Measurements from ENCODE around the gene RCAN2.

Gene RCAN2

DNA sequence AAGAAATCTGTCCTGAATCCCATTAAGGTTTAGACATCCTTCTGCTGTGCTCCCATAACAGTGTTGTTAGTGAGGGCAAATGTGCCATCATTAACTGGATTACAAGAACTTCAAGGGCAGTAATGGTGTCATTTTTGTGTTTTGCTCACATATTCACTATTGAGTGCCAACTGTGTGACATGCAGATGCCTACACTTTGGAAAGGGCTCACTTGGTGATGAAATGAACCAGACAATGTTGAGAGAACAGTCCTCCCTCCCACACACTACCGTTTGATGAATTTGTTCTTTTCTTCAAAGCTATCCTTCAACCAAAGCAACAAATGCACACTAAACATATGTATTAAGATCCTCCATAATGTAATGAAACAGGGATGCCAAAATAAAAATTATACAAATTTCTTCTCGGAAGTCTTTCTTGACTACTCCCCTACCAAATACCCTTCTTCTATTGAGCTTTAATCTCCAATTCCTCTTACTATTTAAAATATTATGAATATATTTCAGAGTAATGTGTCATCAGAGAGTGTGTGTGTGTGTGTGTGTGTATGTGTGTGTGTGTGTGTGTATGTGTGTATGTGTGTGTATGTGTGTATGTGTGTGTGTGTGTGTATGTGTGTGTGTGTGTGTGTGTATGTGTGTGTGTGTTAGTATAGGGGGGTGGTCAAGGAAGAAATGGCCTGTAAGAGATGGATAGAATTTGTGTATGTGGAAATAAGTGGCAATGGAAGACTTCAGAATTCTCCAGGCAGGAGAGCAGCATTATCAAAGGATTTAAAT is 228.1 kb downstream of the RCAN2 start:
- no peak for DNase-seq (ENCODE audit: low spot score)

DNA sequence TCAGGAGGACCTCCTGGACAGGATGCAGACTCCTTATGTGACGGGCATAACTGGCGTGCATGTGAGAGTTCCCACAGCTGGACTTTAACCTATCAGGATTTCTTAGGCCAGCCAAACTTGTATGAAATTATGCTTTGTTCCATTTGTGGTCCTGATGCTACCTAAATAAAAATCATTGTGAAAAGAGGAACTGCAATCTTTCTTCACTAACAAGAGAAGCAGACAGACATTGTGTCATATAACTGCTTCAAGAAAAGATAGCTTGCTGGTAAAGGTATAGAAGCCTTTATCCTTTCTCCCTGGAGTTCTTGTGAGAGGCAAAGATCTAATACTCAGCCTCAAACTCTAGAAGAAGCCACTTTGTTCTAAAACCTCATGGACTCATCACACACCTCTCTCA is 233.0 kb downstream of the RCAN2 start:
- no peak for DNase-seq (ENCODE audit: low spot score)

DNA sequence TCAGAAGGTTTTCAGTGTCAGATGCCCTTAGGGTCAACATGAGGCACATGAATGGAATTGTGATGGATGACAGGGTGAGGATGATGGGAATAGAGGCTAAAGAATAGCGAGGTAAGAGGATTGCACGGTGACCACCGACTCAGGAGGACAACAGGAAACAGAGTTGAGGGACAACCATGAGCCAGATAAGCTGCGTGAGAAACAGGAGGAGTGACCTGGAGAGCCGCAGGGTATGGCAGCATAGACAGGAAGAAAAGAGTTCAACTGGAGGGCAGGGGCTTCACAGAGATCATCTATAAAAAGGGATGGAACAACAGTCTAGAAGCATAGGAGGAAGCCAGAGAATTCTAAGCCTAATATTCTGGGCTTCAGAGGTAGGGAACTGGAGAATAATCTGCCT is 235.7 kb downstream of the RCAN2 start:
- no peak for DNase-seq (ENCODE audit: low spot score)

GRCh38 chr6:46254946-46255345 is 236.3 kb downstream of the RCAN2 start:
- DNase-seq (ENCODE audit: low spot score): no peak

DNA sequence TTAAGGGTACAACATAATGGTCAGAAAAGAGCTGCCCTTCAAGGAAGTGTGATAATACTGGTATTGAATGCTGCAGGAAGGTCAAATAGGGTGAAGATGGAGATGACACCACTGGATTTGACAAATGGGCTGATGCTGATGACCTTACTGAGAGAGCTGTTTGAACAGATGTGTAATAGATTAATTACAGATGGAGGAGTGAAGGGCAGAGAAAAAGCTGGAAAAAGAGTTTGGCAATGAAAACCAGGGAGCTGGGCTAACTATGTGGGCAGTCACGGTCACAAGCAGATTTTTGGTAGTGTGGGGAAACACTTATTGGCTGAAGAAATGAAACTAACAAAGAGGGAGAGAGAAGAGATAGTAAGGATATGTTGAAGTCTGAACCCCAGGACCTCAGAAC is 236.9 kb downstream of the RCAN2 start:
- DNase-seq (ENCODE audit: low spot score): no peak

- no peak for DNase-seq (ENCODE audit: low spot score)
Measured at GRCh38 chr6:46251583-46252339, 239.5 kb downstream of the RCAN2 start.

DNA sequence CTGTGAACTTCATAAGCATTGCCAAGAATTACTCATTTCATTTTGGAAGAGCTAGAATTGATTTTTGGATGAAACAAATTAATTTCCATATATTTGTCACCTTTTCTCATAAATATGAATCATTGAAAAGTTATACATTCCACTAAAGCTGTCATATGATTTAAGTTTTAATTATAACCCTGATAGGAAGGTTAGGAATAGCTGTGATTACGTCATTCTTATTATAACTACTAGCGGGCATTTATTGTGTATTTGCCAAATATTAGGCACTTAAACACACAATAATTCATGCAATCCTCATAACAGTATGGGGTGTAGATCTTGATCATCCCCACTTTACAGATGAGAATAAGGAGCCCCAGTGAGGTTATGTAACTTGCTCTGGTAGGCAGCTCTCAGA is 243.1 kb downstream of the RCAN2 start:
- DNase-seq (ENCODE audit: low spot score): no peak

DNA sequence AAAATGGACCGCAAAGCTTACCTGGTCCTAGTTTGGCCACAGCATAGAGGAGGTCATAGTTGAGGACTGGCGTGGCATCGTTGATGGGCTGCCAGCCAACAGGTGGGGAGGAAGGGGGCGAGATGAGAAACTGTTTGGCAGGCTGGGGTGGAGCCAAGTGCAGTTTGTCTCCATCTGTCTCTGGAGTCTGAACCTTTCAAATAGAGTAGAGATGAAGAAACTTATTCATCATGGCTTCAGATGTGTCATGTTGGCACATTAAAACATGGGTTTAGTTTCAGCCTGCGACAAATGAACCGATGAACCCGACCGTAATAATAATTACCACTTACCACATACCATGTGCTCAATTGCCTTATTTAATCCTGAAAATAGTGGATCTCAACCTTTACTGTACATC is 244.5 kb downstream of the RCAN2 start:
- DNase-seq (ENCODE audit: low spot score): no peak

- DNase-seq (ENCODE audit: low spot score): no peak
Measured at GRCh38 chr6:46246081-46246480, 245.2 kb downstream of the RCAN2 start.

GRCh38 chr6:46244670-46245069 is 246.6 kb downstream of the RCAN2 start:
- DNase-seq (ENCODE audit: low spot score): no peak

GRCh38 chr6:46243754-46244153 is 247.5 kb downstream of the RCAN2 start:
- DNase-seq (ENCODE audit: low spot score): no peak

DNA sequence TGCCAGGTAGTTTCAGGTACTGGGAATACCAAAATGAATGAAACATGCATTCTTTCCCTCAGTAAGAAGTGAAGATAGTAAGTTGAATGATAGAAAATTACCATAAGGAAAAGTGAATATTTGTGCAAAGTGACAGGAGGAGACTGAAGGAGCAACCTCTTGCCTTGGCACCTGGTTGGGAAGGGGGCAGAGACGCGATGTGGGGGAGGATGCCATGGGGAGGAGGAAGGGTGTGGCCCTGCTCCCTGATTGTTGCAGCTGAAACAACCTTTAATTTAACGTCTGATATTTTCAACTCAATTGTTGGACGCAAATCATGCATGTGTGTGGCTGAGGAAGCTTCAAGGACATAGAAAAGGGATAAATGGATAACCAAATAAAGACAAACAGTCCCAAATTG is 248.3 kb downstream of the RCAN2 start:
- no peak for DNase-seq (ENCODE audit: low spot score)

- DNase-seq (ENCODE audit: low spot score): no peak
Measured at GRCh38 chr6:46240866-46241565, 250.2 kb downstream of the RCAN2 start.

GRCh38 chr6:46236752-46237151 is 254.5 kb downstream of the RCAN2 start:
- DNase-seq (ENCODE audit: low spot score): no peak

DNA sequence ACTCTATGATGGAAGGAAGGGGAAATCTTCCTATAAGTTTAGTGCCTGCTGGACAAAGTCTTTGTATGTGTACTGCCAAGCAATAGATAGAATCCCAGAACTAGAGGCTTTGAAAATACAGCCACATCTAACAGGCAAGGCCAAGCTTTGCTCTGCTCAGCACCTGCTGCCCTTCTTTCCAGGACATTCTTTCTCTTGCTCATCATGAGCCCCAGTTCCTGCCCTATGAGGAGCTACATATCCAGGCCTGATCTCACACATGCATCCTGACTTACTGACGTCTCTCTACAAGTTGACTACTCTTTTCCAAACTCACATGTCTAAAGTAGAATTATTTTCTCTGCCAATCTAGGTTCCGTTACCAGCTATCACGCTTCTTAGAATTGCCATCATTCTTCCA is 256.0 kb downstream of the RCAN2 start:
- DNase-seq (ENCODE audit: low spot score): no peak

DNA sequence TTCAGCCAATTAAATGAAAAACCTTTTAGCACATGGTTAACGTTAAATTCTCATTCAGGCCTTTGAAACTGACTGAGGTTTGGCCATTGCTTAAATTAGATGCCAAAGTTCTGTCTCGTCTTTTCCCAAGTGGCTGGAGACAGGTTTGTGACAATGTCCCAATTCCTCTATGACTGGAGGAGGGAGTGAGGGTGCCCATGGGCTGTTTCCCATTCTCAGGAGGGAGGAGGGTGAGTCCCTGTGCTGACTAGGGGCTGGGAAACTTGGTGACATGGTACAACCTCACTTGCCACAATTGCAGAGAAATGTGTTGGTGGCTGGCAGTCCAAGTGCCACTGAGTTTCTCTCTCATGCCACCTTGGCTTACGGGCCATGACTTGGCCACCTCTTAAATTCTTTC is 256.5 kb downstream of the RCAN2 start:
- no peak for DNase-seq (ENCODE audit: low spot score)

DNA sequence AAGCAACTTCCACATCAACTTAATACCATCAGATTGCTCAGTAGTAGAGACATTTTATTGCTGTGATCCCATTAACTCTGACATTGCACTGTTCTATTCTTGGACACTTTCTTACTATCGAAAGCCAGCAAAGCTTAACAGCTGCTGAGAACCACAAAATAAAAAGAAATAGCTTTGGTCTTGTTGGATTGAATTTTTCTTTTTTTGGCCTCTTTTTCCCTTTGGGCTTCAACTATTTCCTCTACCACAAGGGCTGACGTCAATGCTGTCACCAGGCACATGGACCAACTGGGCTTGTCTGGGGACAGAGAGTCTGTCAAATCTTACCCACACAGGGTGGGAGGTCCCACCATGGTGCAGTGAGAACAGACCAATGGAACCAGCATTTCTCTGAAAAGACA is 257.1 kb downstream of the RCAN2 start:
- DNase-seq (ENCODE audit: low spot score): no peak

DNA sequence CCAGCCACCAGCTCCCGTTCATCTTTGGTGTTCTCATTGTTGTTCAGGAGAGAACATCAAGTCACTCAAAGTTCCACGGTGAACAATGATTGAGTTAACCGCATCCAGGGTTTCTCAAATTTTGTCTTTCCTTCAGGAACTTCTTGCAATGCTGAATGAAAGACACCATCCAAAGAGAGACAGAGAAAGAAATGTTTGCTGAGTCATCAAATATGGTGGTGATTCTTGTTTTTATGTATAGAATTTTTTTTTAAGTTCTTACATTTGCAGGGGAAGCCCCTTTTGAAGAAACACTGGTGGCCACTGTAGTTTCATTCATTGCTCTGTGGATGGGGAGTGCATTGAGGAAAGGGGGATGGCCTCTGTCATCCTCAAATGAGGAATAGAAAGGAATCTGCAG is 258.1 kb downstream of the RCAN2 start:
- DNase-seq (ENCODE audit: low spot score): no peak

- no peak for DNase-seq (ENCODE audit: low spot score)
Measured at GRCh38 chr6:46222286-46222685, 269.0 kb downstream of the RCAN2 start.

GRCh38 chr6:46221222-46221793 is 269.9 kb downstream of the RCAN2 start:
- DNase-seq (ENCODE audit: low spot score): no peak

DNA sequence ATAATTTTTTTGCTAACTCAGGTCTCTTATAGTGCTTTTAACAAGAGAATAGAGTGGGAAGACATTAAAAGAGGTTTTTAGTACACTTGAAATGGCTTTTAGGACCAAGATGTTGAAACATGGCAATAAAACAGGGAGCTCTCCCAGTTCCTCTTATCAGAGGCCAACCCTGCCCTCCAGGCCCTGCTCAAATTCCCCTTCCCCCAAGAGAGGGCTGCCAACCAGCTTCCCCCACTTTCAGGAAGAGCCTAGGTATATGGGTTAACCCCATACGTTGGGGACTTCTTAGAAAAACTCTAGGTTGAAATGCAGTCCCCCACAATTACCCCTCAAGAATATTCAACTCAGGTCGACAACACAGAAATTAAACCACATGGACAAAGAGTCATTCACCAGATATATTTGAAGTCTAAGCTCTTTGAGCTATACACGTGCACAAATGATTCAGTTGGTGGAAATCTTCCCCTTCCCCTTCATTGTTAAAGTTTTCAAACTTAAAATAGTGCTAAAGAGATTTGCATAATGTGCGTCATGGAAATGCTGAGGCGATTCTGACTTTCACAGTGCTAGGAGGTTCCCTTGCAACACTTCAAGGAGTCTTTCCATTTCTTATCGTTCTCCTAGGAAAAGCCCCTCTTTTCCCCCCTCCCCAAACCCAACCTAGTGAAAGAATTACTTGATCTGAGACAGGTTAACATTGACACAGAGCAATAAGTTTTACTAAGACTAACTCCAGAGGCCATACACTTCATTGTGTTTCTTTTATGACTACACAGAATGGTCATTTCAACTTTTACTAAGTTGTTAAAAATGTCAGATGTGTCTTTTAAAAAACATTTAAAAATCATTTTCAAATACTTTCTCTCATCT is 270.7 kb downstream of the RCAN2 start:
- no peak for DNase-seq (ENCODE audit: low spot score)
